ENCODE measurements around the gene SNRPD3.
"Not testable (repeated sequence)": the region's sequence is repeated elsewhere in the genome, so short reads cannot be mapped to it uniquely, and the experiment has no call there.

SNRPD3 gene

GRCh38 chr22:24542641-24543040 lies 13.2 kb upstream of the SNRPD3 start:
- no peak for DNase-seq (ENCODE audit: low read depth, low spot score)
- no peak for TF ChIP-seq CTCF (IDR thresholded peaks at IDR 0.05; ENCODE audit: low read depth, low read length)
- in situ Hi-C loops (cut with HindIII; ENCODE audit: low sequenced_read_pairs): no loop called here
- H3K4me3 ChIP-seq (ENCODE audit: low read depth, low read length): no peak overlapping the region

DNA sequence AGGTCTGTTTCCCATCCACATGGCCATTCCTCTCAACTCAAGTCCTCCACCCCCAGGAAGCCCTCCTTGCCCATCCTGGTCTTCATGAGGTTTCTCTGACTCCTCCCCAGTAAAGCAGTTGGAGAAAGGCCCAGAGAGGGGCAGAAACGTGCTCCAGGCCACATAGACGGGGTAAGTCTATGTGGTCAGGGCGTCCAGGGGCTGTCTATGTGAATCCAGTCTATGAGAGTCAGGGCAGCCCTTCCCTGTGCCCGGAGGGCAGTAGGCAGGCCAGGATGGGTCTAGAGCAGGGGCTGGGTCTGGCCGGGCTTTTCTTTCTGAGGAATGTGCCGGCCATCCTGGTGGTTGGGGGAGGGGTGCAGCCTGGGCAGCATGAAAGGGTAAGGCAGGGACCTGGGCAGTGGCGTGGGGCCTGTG lies 12.6 kb upstream of the SNRPD3 start:
- in situ Hi-C loops (cut with HindIII; ENCODE audit: low sequenced_read_pairs): no loop called here
- TF ChIP-seq CTCF (IDR thresholded peaks at IDR 0.05; ENCODE audit: low read depth, low read length): no peak
- DNase-seq (ENCODE audit: low read depth, low spot score): no peak
- no peak overlapping the region for H3K4me3 ChIP-seq (ENCODE audit: low read depth, low read length)

DNA sequence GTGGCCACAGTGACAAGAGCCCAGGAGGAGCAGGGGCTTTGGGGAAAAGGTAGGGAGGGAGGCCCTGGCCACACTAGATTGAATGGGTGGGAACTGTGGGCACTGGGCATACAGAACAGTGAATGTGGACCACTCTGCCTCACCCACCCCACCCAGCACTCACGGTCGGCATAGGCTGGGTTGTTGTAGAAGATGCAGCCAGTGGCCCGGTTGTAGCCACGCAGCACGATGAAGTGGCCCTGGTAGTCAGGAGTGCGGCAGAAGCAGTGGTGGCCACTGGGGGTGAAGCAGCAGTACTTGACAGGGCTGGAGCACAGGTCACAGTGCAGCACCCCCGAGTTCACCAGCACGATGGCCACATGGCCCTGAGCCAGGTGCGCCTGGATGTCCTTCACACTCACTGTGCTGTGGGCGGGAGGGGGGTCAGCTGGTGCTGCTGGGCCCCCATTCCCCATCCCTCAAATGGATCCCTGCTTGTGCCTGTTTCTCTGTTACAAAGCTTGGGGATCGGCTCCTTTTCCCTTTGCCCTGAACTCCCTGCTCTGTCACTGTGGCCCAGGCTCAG lies 12.0 kb upstream of the SNRPD3 start:
- no peak for TF ChIP-seq CTCF (IDR thresholded peaks at IDR 0.05; ENCODE audit: low read depth, low read length)
- in situ Hi-C loops (cut with HindIII; ENCODE audit: low sequenced_read_pairs): no loop called here
- no peak overlapping the region for H3K4me3 ChIP-seq (ENCODE audit: low read depth, low read length)
- no peak for DNase-seq (ENCODE audit: low read depth, low spot score)

- no peak for DNase-seq (ENCODE audit: low read depth, low spot score)
- no peak overlapping the region for H3K4me3 ChIP-seq (ENCODE audit: low read depth, low read length)
- in situ Hi-C loops (cut with HindIII; ENCODE audit: low sequenced_read_pairs): no loop called here
- no peak for TF ChIP-seq CTCF (IDR thresholded peaks at IDR 0.05; ENCODE audit: low read depth, low read length)
Observed at GRCh38 chr22:24548812-24549211, 7.0 kb upstream of the SNRPD3 start.

DNA sequence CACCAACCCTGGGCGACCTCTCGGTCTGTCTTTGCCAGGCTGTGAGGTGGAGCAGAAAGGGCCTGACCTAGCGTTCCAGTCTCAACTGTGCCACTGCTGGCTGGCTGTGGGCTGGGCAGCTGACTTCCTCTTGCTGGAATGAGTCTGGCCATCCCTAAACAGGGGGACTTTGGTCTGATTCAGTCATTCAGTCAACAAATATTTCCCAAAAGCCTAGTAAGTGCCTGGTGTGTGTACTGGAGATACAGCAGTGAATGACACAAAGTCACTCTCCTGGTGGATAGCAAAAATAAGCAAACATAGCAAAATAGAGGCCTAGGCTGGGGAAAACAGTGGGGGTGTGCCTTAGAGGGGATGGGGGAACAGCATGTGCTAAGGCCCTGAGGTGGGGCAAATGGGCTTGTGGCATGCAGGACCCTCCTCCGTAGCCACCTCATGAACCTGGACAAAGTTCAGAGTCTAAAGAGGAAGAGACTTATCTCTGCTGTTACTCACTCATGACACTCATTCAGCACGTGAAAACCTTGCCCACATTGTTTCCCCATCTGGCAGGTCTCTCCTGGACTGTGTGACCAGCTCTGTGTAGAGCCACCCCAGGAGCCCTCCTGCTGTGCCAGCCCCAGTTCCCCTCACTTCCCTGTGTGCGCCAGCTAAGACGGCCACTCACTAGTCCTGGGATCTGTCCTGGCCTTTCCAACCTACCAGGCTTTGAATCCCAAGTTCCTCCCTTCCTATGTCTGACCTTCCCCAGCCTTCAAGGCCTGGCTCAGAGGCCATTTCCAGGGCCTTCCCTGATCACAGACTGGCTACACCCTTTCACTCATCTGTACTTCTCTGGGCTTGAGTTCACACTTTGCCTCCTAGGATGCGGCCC lies 5.5 kb upstream of the SNRPD3 start:
- in situ Hi-C loops (cut with HindIII; ENCODE audit: low sequenced_read_pairs): no loop called here
- no peak overlapping the region for H3K4me3 ChIP-seq (ENCODE audit: low read depth, low read length)
- TF ChIP-seq CTCF (IDR thresholded peaks at IDR 0.05; ENCODE audit: low read depth, low read length): no peak
- no peak for DNase-seq (ENCODE audit: low read depth, low spot score)

GRCh38 chr22:24550902-24551435 lies 4.8 kb upstream of the SNRPD3 start:
- H3K4me3 ChIP-seq (ENCODE audit: low read depth, low read length): no peak overlapping the region
- no peak for DNase-seq (ENCODE audit: low read depth, low spot score)
- in situ Hi-C loops (cut with HindIII; ENCODE audit: low sequenced_read_pairs): no loop called here
- TF ChIP-seq CTCF (IDR thresholded peaks at IDR 0.05; ENCODE audit: low read depth, low read length): no peak

DNA sequence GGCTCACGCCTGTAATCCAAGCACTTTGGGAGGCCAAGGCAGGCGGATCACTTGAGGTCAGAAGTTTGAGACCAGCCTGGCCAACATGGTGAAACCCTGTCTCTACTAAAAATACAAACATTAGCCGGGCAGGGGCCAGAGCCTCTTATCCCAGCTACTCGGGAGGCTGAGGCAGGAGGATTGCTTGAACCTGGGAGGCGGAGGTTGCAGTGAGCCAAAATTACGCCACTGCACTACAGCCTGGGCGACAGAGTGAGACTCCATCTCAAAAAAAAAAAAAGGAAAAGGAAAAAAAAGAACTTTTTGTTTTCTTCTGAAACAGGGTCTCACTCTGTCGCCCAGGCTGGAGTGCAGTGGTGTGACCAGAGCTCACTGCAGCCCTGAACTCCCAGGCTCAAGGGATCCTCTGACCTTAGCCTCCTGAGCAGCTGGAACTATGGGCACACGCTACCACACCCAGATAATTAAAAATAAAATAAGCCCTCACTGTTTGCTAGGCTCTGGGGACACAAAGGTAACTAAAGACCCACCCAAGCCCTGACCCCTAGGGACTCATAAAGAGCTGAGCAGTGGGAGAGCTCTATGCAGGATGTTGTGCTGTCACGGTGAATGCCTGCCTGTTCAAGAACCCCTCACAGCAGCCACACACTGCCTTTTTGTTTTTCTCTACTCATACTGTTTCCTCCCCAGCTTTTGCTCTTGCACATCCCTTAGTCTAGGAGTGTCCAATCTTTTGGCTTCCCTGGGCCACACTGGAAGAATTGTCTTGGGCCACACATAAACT lies 3.1 kb upstream of the SNRPD3 start:
- in situ Hi-C loops (cut with HindIII; ENCODE audit: low sequenced_read_pairs); DNase-seq (ENCODE audit: low read depth, low spot score); H3K4me3 ChIP-seq (ENCODE audit: low read depth, low read length): not testable (repeated sequence)
